Small intestine (tissue), 7 donors: ENCODE measurements around the gene PTS. TPM values are rescaled to one million over a fixed set of nuclear protein-coding genes. Genes with fewer than 3 reads are reported as not detected.
A peak's percentile ranks its signal among the peaks of the same experiment; 100 is the strongest.

Experiments
- DNase-seq, 2 donors: peaks; one replicate each; pipeline versions ENCODE4 v3.0.0 to v3.0.0-alpha.2; 2013
- FAIRE-seq: peaks from 2 replicates; lab custom pipeline; 2012; peaks lifted over from hg19 to GRCh38; lab: Jason Lieb, UNC
- H3K27ac ChIP-seq, 3 donors: one replicate each; pipeline ENCODE4 v1.5.1; 2013; ENCODE audit warnings: low read length in 2 of 3, mild to moderate bottlenecking in 2 of 3, control low read depth in 1 of 3, inconsistent platforms in 1 of 3, low read depth in 1 of 3, moderate library complexity in 1 of 3
- H3K27me3 ChIP-seq, 3 donors: one replicate each; pipeline ENCODE4 v1.6.1; 2013; ENCODE audit warnings: low read length in 3 of 3, inconsistent platforms in 1 of 3; ENCODE audit not compliant: control insufficient read depth in 3 of 3, insufficient read depth in 3 of 3
- H3K36me3 ChIP-seq, 3 donors: one replicate each; pipeline ENCODE4 v1.6.1; 2013; ENCODE audit warnings: low read length in 3 of 3, inconsistent platforms in 1 of 3, low read depth in 1 of 3, mild to moderate bottlenecking in 1 of 3, moderate library complexity in 1 of 3; ENCODE audit not compliant: control insufficient read depth in 3 of 3, insufficient read depth in 2 of 3
- H3K4me1 ChIP-seq, 3 donors: one replicate each; pipeline ENCODE4 v1.6.1; 2013; ENCODE audit warnings: low read length in 2 of 3, inconsistent platforms in 1 of 3, low read depth in 1 of 3, mild to moderate bottlenecking in 1 of 3, moderate library complexity in 1 of 3; ENCODE audit not compliant: control insufficient read depth in 3 of 3, insufficient read depth in 2 of 3
- H3K4me3 ChIP-seq, 3 donors: one replicate each; pipeline ENCODE4 v1.5.1; 2013; ENCODE audit warnings: low read length in 3 of 3, control low read depth in 1 of 3, inconsistent platforms in 1 of 3, low read depth in 1 of 3, mild to moderate bottlenecking in 1 of 3, moderate library complexity in 1 of 3
- H3K9me3 ChIP-seq, 2 donors: one replicate each; pipeline ENCODE4 v1.6.1; 2013; ENCODE audit warnings: low read depth in 1 of 2, low read length in 1 of 2; ENCODE audit not compliant: control insufficient read depth in 2 of 2, insufficient read depth in 1 of 2
- WGBS, 3 donors: extraction: QIAGEN DNeasy Blood & Tissue Kit; methylation state at CpG; one replicate each; pipeline ENCODE4 v1.1.7; 2013; 5-methylcytosine and 5-hydroxymethylcytosine counted together
- polyA plus RNA-seq, 4 donors: library from polyadenylated mRNA; stranded (reverse) in 3 of 4; unstranded in 1 of 4; fragments of 200-250 nt in 3 of 4; fragments of 120-200 nt in 1 of 4; gene quantifications; one replicate each; pipeline versions ENCODE4 v1.2.1 to v1.2.3, GENCODE V29; 2013
- donor health status: healthy with polysubstance abuse.
- donor health status: control.
- donor health status: control.
- donor health status: Bipolar disorder and iron deficiency.
- donor health status: healthy.

The PTS gene
- polyA plus RNA-seq, 4 donors: 25.5 to 57.3 (median 38.9) TPM

- H3K4me1 ChIP-seq: peaks cover 0 to 2% (median 0%) of the 10 kb centered on the region in 3 donors
- DNase-seq (no peak), FAIRE-seq (no peak)
- WGBS, 3 donors: 86 to 94% (median 93%) methylated on average over 3 of the region's 3 CpGs
- H3K4me3 ChIP-seq: no peak overlapping the region
- H3K36me3 ChIP-seq: no peaks in the 10 kb centered on the region
- H3K9me3 ChIP-seq: no peaks in the 10 kb centered on the region
- no peaks in the 10 kb centered on the region for H3K27me3 ChIP-seq
- no peak overlapping the region for H3K27ac ChIP-seq
Observed at GRCh38 chr11:112212290-112212689, 13.9 kb upstream of the PTS start.

GRCh38 chr11:112212710-112213109 lies 13.5 kb upstream of the PTS start:
- H3K9me3 ChIP-seq: no peaks in the 10 kb centered on the region
- no peaks in the 10 kb centered on the region for H3K36me3 ChIP-seq
- FAIRE-seq: no peak
- no peak for DNase-seq
- H3K27ac ChIP-seq: no peak overlapping the region
- peaks cover 0 to 2% (median 0%) of the 10 kb centered on the region in 3 donors for H3K4me1 ChIP-seq
- H3K4me3 ChIP-seq: no peak overlapping the region
- H3K27me3 ChIP-seq: no peaks in the 10 kb centered on the region

GRCh38 chr11:112213753-112214152 lies 12.5 kb upstream of the PTS start:
- DNase-seq (no peak), FAIRE-seq (no peak)
- no peaks in the 10 kb centered on the region for H3K36me3 ChIP-seq
- H3K27me3 ChIP-seq: no peaks in the 10 kb centered on the region
- peaks cover 0 to 2% (median 0%) of the 10 kb centered on the region in 3 donors for H3K4me1 ChIP-seq
- 84 to 94% (median 89%) methylated on average over 4 of the region's 4 CpGs for WGBS, 3 donors
- H3K9me3 ChIP-seq: no peaks in the 10 kb centered on the region
- H3K4me3 ChIP-seq: no peak overlapping the region
- H3K27ac ChIP-seq: no peak overlapping the region

- Histone ChIP-seq H3K4me3 (no peak overlapping the region), H3K27me3 (no peaks in the 10 kb centered on the region), H3K36me3 (no peaks in the 10 kb centered on the region), H3K27ac (no peak overlapping the region), H3K4me1 (peaks cover 0 to 2% (median 0%) of the 10 kb centered on the region in 3 donors), H3K9me3 (no peaks in the 10 kb centered on the region)
- FAIRE-seq (no peak), DNase-seq (no peak)
- 89 to 96% (median 90%) methylated on average over 6 of the region's 6 CpGs for WGBS, 3 donors
Observed at GRCh38 chr11:112215621-112216020, 10.6 kb upstream of the PTS start.

- FAIRE-seq (no peak), DNase-seq (peak in 1 of 2 donors; percentile 39)
- no peaks in the 10 kb centered on the region for H3K9me3 ChIP-seq
- peaks cover 0 to 2% (median 0%) of the 10 kb centered on the region in 3 donors for H3K4me1 ChIP-seq
- 27 to 64% (median 35%) methylated on average over 1 of the region's 1 CpG for WGBS, 3 donors
- no peaks in the 10 kb centered on the region for H3K27me3 ChIP-seq
- H3K4me3 ChIP-seq: no peak overlapping the region
- no peaks in the 10 kb centered on the region for H3K36me3 ChIP-seq
- no peak overlapping the region for H3K27ac ChIP-seq
Observed at GRCh38 chr11:112216561-112217105, 9.6 kb upstream of the PTS start.

- no peaks in the 10 kb centered on the region for H3K36me3 ChIP-seq
- WGBS, 3 donors: 33 to 36% (median 34%) methylated on average over 7 of the region's 7 CpGs
- no peak for FAIRE-seq
- peaks cover 0 to 2% (median 0%) of the 10 kb centered on the region in 3 donors for H3K4me1 ChIP-seq
- H3K4me3 ChIP-seq: no peak overlapping the region
- H3K27me3 ChIP-seq: no peaks in the 10 kb centered on the region
- H3K27ac ChIP-seq: no peak overlapping the region
- DNase-seq: peak; percentile 79 to 86
- no peaks in the 10 kb centered on the region for H3K9me3 ChIP-seq
Observed at GRCh38 chr11:112219476-112220232, 6.6 kb upstream of the PTS start.

- no peak for DNase-seq
- Histone ChIP-seq H3K36me3 (no peaks in the 10 kb centered on the region), H3K9me3 (no peaks in the 10 kb centered on the region), H3K4me3 (no peak overlapping the region), H3K27me3 (no peaks in the 10 kb centered on the region), H3K4me1 (peaks cover 0 to 2% (median 0%) of the 10 kb centered on the region in 3 donors), H3K27ac (no peak overlapping the region)
- FAIRE-seq: no peak
- WGBS, 3 donors: 40 to 50% (median 41%) methylated on average over 3 of the region's 3 CpGs
Observed at GRCh38 chr11:112221274-112221835, 4.9 kb upstream of the PTS start.

- no peak overlapping the region for H3K4me3 ChIP-seq
- WGBS, 3 donors: 66 to 93% (median 88%) methylated on average over 4 of the region's 4 CpGs
- no peak for DNase-seq
- no peaks in the 10 kb centered on the region for H3K9me3 ChIP-seq
- peaks cover under 1 to 4% (median 3%) of the 10 kb centered on the region in 3 donors for H3K4me1 ChIP-seq
- H3K27ac ChIP-seq: no peak overlapping the region
- FAIRE-seq: no peak
- no peaks in the 10 kb centered on the region for H3K36me3 ChIP-seq
- H3K27me3 ChIP-seq: no peaks in the 10 kb centered on the region
Observed at GRCh38 chr11:112222303-112222702, 3.9 kb upstream of the PTS start.
